ENCODE results near the gene EXOC3.

- TF ChIP-seq ZNF396 (CRISPR knock-in tag; IDR thresholded peaks at IDR 0.05; ENCODE audit: borderline replicate concordance) (no peak), MAX (CRISPR knock-in tag; IDR thresholded peaks at IDR 0.05) (no peak), CTCF (IDR thresholded peaks at IDR 0.05) (no peak), NR2C2 (CRISPR knock-in tag; IDR thresholded peaks at IDR 0.05) (no peak), USF1 (CRISPR knock-in tag; IDR thresholded peaks at IDR 0.05) (no peak), ATF6 (CRISPR knock-in tag; IDR thresholded peaks at IDR 0.05) (no peak), FOXP4 (CRISPR knock-in tag; IDR thresholded peaks at IDR 0.05) (no peak), NR3C1 (CRISPR knock-in tag; conservative IDR thresholded peaks at IDR 0.05; ENCODE audit: low read depth) (no peak), CREM (CRISPR knock-in tag; IDR thresholded peaks at IDR 0.05) (no peak), ETV6 (CRISPR knock-in tag; IDR thresholded peaks at IDR 0.05) (no peak), ZNF263 (CRISPR knock-in tag; IDR thresholded peaks at IDR 0.05; ENCODE audit: low read depth) (no peak), ZBTB21 (CRISPR knock-in tag; IDR thresholded peaks at IDR 0.05; ENCODE audit: borderline replicate concordance) (no peak)
These were observed 71.7 kb downstream of the EXOC3 start for GRCh38 chr5:514673-515072.

Data from WTC11 (cell line).